Body of pancreas (tissue), 4 donors: ENCODE measurements around the gene LRRN3. TPM values are rescaled to one million over a fixed set of nuclear protein-coding genes. Genes with fewer than 3 reads are reported as not detected.

ENCODE experiments used
- ATAC-seq: fragments of 150-250 bp; one replicate; pipeline ENCODE4 v1.9.1; 2016
- DNase-seq, 4 donors: peaks; one replicate each; pipeline ENCODE4 v3.0.0-alpha.2; 2019
- H3K27ac ChIP-seq, 4 donors: fragments of 200-600 bp; sonication (generic); 1 replicate in 3 of 4; 2 replicates in 1 of 4; pipeline versions ENCODE4 v1.5.1 to v1.6.1; 2016 to 2019; ENCODE audit warnings: mild to moderate bottlenecking in 1 of 4, mixed read lengths in 1 of 4, moderate library complexity in 1 of 4
- H3K27me3 ChIP-seq, 2 donors: fragments of 200-600 bp; sonication (generic); one replicate each; pipeline ENCODE4 v1.6.0; 2016; ENCODE audit warnings: mild to moderate bottlenecking in 1 of 2
- H3K36me3 ChIP-seq, 2 donors: fragments of 200-600 bp; sonication (generic); replicated peaks in 1 of 2; 2 replicates each; pipeline ENCODE4 v1.5.1; 2016; ENCODE audit warnings: low read depth in 2 of 2; ENCODE audit not compliant: insufficient read depth in 1 of 2
- H3K4me1 ChIP-seq: fragments of 200-600 bp; sonication (generic); one replicate; pipeline ENCODE4 v1.6.0; 2016
- H3K4me3 ChIP-seq, 2 donors: fragments of 200-600 bp; sonication (generic); 1 replicate in 1 of 2; 2 replicates in 1 of 2; pipeline ENCODE4 v1.5.1; 2016 to 2019
- H3K9me3 ChIP-seq, 3 donors: fragments of 200-600 bp; sonication (generic); 1 replicate in 2 of 3; 2 replicates in 1 of 3; pipeline ENCODE4 v1.5.1; 2016
- CTCF ChIP-seq, 7 experiments: fragments of 450-650 bp in 4 of 7; fragments of 200-600 bp in 3 of 7; sonication (generic) in 3 of 7; IDR thresholded peaks; one replicate each; pipeline ENCODE4 v1.5.1; 2016 to 2019; ENCODE audit warnings: antibody characterized with exemption in 7 of 7
- POLR2A ChIP-seq, 3 donors: fragments of 450-650 bp; IDR thresholded peaks; one replicate each; pipeline ENCODE4 v1.6.1; 2016; ENCODE audit warnings: antibody characterized with exemption in 3 of 3, mild to moderate bottlenecking in 2 of 3
- WGBS, 2 donors: methylation state at CpG; one replicate each; pipeline ENCODE4 v1.1.5; 2017; 5-methylcytosine and 5-hydroxymethylcytosine counted together
- intact Hi-C: fragments of 100-400 bp; cut with DNase I; formaldehyde crosslinking; loops from one replicate; pipeline ENCODE4 v1.15.1; 2023
- total RNA-seq, 2 donors: library from RNA; depleted of rRNA; stranded (reverse); fragments of >200 nt; gene quantifications; one replicate each; pipeline ENCODE4 v1.1.0, GENCODE V29; 2016

The LRRN3 gene
- total RNA-seq, 2 donors from 2014 or later: 0.26 to 2.6 TPM

- ATAC-seq (no peak), DNase-seq (no peak)
- no peak overlapping the region for H3K27ac ChIP-seq
- no peaks in the 10 kb centered on the region for H3K27me3 ChIP-seq
- H3K4me3 ChIP-seq: no peak overlapping the region
- intact Hi-C loops: no loop called here
- no peak for TF ChIP-seq CTCF (IDR thresholded peaks at IDR 0.05)
- no peak for TF ChIP-seq POLR2A (IDR thresholded peaks at IDR 0.05)
- peaks cover 5% of the 10 kb centered on the region for H3K4me1 ChIP-seq
- no peaks in the 10 kb centered on the region for H3K36me3 ChIP-seq
- WGBS, 2 donors: 90 to 96% methylated on average over 4 of the region's 4 CpGs
- no peaks in the 10 kb centered on the region for H3K9me3 ChIP-seq
These were observed 43.3 kb upstream of the LRRN3 start for GRCh38 chr7:111047595-111047994.

- Histone ChIP-seq H3K27me3 (no peaks in the 10 kb centered on the region), H3K4me3 (no peak overlapping the region), H3K36me3 (no peaks in the 10 kb centered on the region), H3K27ac (no peak overlapping the region), H3K4me1 (no peaks in the 10 kb centered on the region), H3K9me3 (no peaks in the 10 kb centered on the region)
- TF ChIP-seq POLR2A (IDR thresholded peaks at IDR 0.05) (no peak), CTCF (IDR thresholded peaks at IDR 0.05) (no peak)
- DNase-seq (no peak), ATAC-seq (no peak)
- WGBS, 2 donors: 75 to 81% methylated on average over 7 of the region's 7 CpGs
- intact Hi-C loops: no loop called here
These were observed 40.8 kb upstream of the LRRN3 start for GRCh38 chr7:111049971-111050680.

GRCh38 chr7:111050875-111051416 is 40.0 kb upstream of the LRRN3 start:
- Histone ChIP-seq H3K36me3 (no peaks in the 10 kb centered on the region), H3K27ac (no peak overlapping the region), H3K27me3 (no peaks in the 10 kb centered on the region), H3K9me3 (no peaks in the 10 kb centered on the region), H3K4me1 (no peaks in the 10 kb centered on the region), H3K4me3 (no peak overlapping the region)
- intact Hi-C loops: no loop called here
- DNase-seq (no peak), ATAC-seq (no peak)
- TF ChIP-seq POLR2A (IDR thresholded peaks at IDR 0.05) (no peak), CTCF (IDR thresholded peaks at IDR 0.05) (no peak)
- WGBS, 2 donors: 75 to 80% methylated on average over 2 of the region's 2 CpGs

- Histone ChIP-seq H3K4me3 (no peak overlapping the region), H3K4me1 (no peaks in the 10 kb centered on the region), H3K27ac (no peak overlapping the region), H3K36me3 (no peaks in the 10 kb centered on the region), H3K27me3 (no peaks in the 10 kb centered on the region), H3K9me3 (no peaks in the 10 kb centered on the region)
- intact Hi-C loops: no loop called here
- no peak for ATAC-seq
- TF ChIP-seq POLR2A (IDR thresholded peaks at IDR 0.05) (no peak), CTCF (IDR thresholded peaks at IDR 0.05) (no peak)
- DNase-seq: no peak
- 97 to 100% methylated on average over 1 of the region's 1 CpG for WGBS, 2 donors
These were observed 39.1 kb upstream of the LRRN3 start for GRCh38 chr7:111051832-111052231.

GRCh38 chr7:111053035-111053434 is 37.9 kb upstream of the LRRN3 start:
- no peak for DNase-seq
- Histone ChIP-seq H3K27ac (no peak overlapping the region), H3K9me3 (no peaks in the 10 kb centered on the region), H3K36me3 (no peaks in the 10 kb centered on the region), H3K4me3 (no peak overlapping the region), H3K27me3 (no peaks in the 10 kb centered on the region), H3K4me1 (no peaks in the 10 kb centered on the region)
- no peak for ATAC-seq
- 95 to 99% methylated on average over 2 of the region's 2 CpGs for WGBS, 2 donors
- TF ChIP-seq POLR2A (IDR thresholded peaks at IDR 0.05) (no peak), CTCF (IDR thresholded peaks at IDR 0.05) (no peak)
- intact Hi-C loops: no loop called here
